HG03175 (cell line): ENCODE results near the gene HDGF.

ENCODE experiments used
- ATAC-seq: cut with Tn5 transposase; IDR thresholded peaks from one replicate; pipeline ENCODE4 v1.9.1; 2021; ENCODE audit warnings: mild to moderate bottlenecking, moderate library complexity; ENCODE audit not compliant: unreplicated experiment

The HDGF gene

DNA sequence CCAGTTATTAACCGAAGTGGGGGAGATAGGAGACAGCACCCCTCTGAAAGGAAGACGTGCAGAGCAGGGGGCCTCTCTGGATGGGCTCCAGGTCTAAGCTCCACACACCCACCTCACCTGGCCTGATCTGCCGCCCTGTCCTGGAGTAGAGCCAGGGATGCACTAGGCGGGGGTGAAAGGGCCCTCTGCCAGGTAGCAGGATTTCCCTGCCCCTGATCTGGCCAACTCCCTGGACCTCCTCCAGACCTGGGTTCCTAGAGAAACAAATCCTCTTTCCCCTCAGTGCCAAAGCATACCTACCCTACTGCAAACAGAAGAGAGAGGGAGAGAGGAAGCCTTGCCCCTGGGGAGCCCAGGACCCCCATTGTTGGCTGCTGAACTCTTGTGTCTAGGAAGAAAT is 48.1 kb downstream of the HDGF start:
- ATAC-seq: no peak

DNA sequence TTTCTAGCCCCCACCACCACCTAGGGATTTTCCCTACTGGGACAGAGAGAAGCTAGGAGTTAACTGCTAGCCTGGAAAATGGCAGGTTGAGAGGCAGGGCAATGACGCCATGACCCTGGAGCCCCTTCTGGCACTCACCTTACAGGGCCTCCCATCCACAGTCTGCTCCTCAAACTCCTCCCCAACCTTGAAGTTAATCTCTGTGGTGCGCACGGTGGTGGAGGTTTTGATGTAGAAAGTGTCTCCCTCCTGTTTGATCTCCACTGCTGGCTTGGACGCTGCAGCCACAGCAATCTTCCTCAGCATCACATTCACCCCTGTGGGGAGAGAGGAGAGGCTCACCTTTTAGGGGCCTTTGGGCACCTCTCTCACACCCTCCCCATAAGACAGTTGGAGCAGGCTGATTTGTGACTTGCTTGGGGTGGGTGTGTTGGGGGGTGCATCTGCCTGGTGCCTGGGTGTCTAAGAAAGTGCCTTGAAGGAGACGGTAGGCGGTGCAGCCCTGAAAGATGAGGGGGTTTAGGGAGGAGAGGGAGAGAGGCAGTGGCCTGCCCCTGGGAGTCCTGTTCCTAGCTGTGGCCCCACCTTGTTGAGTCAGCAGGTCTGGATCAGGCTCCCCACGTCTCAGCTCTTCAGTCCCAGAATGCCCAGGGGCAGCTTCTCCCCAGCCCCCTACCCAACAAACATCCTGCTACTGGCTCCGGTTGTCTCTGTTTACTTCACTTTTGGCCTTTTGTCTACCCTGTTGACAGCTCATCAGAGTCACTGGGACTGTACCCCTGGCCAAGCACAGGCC is 50.5 kb downstream of the HDGF start:
- no peak for ATAC-seq

DNA sequence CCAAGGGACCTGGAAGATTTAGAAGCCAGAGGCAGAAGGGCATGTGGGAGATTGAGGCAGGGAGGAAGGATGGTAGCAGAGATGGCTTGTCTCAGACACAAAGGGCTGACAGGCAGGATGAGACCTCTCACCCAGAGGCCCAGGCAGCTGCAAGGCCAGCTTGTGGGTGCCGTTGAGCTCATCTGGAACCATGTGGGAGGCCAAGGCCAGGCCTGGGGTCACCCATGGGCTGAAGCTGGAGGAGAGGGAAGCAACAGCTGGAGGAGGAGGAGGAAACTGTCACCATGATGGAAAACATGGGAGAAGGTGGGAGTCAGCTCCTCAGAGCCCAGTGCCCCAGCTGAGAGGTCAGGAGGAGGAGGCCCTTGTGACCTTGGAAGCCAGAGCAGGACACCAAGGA is 52.5 kb downstream of the HDGF start:
- ATAC-seq: no peak

DNA sequence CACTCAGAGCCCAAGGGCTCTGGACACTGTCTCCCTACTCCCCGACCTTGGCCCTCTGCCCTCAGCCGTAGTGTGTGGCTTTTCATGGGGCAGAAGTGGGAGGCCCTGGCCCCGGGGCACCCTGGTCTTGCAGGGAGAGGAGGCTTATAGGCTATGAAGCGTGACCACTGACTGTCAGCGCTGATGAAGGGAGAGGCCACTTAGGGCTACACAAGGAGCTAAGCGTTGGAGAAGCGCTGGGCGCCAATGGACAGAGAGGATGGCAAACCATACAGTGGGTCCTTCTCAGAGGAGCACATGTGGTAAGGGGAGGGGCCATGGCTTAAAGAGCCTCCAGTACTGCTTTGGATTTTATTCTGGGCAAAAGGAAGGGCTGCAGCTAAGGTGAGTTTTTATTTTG is 54.0 kb downstream of the HDGF start:
- ATAC-seq: no peak

GRCh38 chr1:156696755-156697154 is 54.7 kb downstream of the HDGF start:
- ATAC-seq: no peak

DNA sequence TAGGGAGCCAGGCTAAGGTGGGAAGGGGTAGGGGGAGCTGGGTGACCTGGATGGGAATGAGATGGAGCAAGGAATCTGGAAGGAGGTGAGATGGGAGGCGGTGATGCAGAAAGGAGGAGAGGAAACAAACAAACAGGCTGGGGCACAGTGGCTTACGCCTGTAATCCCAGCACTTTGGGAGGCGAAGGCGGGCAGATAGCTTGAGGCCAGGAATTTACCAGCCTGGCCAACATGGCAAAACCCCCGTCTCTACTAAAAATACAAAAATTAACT is 56.8 kb downstream of the HDGF start:
- ATAC-seq: no peak

DNA sequence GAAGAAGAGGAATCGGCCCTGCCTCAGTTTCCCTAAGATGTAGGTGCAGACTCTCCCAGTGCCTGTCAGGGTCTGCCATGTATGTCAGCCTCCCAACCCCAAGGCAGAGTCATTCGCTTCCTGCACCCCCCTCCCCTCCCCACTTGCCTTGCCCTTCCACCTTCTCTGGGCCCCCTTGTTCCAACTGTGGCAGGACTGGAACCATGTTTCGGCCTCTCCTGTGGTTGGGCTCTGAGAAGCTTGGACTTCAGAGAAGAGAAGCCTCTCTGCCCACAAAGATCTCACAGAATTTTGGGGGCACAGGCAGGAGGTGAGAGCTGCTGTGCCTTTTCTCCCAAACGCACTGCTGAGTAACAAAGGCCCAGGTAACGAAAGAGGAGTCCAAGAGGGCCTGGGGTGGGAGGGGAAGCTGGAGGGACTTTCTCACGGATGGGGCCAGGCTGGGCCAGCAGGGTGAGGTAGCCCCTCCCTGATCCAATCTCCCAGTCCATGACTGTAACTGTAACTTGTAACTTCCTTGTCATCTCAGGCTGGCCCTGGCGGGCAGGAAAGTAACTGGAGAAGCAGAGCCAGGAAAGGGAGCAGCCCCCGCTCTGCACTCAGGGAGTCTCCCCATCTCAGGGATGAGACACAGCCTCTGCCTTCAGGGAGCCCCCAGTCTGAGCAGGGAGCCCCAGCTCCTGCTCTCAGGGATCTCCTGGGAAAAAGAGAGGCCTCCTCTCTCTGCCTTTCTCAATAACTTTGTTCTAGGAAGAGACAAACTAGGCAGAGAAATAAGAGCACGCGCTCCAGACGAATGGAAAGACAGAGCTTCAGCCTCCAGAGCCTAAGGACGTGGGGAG is 57.4 kb downstream of the HDGF start:
- no peak for ATAC-seq

DNA sequence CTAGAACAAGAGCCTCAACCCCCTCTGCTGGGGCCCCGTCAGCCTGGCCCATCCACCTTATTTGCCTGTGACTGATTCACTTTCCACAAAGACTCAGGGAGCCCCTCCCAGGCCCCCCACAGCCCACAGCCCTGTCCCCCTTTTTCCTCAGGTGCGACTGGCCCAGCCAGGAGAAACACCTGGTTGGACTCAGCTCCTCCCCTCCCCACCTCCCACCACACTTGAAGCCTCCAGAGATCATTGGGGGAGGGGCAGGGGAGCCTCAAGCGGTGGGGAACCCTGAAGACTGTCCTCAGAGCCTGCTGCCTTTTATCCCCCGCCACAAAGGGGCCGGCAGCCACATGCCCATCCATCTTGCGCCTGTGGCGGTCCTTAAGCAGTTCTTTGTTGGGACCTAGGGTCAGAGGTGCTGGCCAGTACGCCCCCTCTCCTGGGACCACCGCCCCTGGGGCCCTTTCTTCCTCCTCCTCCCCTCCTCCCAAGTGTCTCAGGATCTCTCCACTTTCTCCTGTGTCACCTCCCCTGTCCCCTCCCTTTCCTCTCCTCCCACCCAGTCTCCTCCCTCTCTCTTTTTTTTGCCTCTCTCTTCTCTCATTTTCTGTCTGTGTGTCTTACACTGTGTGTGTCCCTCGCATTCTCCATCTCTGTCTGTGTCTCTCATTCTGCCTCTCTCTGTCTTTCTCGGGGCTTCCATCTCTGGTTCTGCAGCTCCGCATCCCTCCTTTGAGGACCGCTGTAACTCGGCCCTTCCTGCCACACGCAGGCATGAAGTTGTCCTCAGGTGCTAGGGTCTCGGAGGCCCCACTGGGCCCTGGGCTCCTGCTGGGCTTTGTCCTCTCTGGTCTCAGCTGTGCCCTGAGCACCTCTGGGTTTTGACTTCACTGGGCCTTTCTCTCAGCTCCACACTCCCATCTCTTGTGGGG is 58.3 kb downstream of the HDGF start:
- ATAC-seq: no peak

DNA sequence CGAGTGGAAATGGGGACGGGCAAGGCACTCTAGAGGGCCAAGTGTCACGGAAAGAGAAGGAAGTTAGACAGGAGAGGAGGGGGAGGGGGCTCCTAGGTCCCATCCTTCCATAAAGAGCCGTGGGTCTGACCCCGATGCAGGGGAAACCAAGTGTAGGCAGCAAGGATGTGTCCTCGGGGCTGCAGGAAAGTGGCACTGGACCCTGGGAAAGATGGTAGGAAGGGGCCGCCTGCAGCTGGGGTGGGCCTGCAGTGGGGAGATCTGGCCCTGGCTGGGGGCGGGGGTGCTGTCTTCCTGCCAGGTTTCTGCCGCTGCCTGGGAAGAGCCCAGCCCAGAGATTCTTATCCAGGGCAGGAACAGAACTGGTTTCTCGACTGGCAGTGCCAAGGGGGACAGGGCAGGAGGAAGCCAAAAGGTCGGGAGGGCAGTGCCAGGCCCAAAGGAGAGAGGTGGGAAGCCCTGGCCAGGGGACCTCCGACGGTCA is 59.0 kb downstream of the HDGF start:
- no peak for ATAC-seq
